Central memory CD8-positive, alpha-beta T cell (primary cell): Measurements from ENCODE around the gene HAGHL.

Source experiments
- ATAC-seq: fragments of 150-1000 bp; cut with Tn5 transposase; replicated peaks from 2 replicates; pipeline ENCODE4 v1.10.0; 2022; ENCODE audit warnings: mild to moderate bottlenecking, moderate FRiP score, moderate number of reproducible peaks; ENCODE audit not compliant: poor library complexity, severe bottlenecking; ENCODE audit errors: extremely low read depth
- DNase-seq, 2 donors: peaks; one replicate each; pipeline ENCODE4 v3.0.0; 2021; ENCODE audit warnings: low spot score in 2 of 2
- H3K27ac Mint-ChIP-seq: one replicate; pipeline ENCODE4 v1.8.0; 2022; ENCODE audit warnings: low read depth, mild to moderate bottlenecking, moderate library complexity, mixed read lengths
- H3K27me3 Mint-ChIP-seq: one replicate; pipeline ENCODE4 v1.8.0; 2022; ENCODE audit warnings: mixed read lengths
- H3K36me3 Mint-ChIP-seq: one replicate; pipeline ENCODE4 v1.8.0; 2022; ENCODE audit warnings: mild to moderate bottlenecking, moderate library complexity, mixed read lengths; ENCODE audit not compliant: insufficient read depth
- H3K4me1 Mint-ChIP-seq: one replicate; pipeline ENCODE4 v1.8.0; 2022; ENCODE audit warnings: mixed read lengths
- H3K4me3 Mint-ChIP-seq: one replicate; pipeline ENCODE4 v1.8.0; 2022; ENCODE audit warnings: mild to moderate bottlenecking, moderate library complexity, mixed read lengths
- H3K9me3 Mint-ChIP-seq: one replicate; pipeline ENCODE4 v1.8.0; 2022; ENCODE audit warnings: mixed read lengths

Gene HAGHL

GRCh38 chr16:754656-755055 is 27.8 kb downstream of the HAGHL start:
- DNase-seq (no peak), ATAC-seq (no peak)
- no peaks in the 10 kb centered on the region for H3K36me3 Mint-ChIP-seq
- no peak overlapping the region for H3K4me3 Mint-ChIP-seq
- H3K27me3 Mint-ChIP-seq, result peaks cover 9% of the 10 kb centered on the region
- no peak overlapping the region for H3K27ac Mint-ChIP-seq
- H3K4me1 Mint-ChIP-seq, result no peaks in the 10 kb centered on the region
- no peaks in the 10 kb centered on the region for H3K9me3 Mint-ChIP-seq

GRCh38 chr16:756428-756827 is 29.5 kb downstream of the HAGHL start:
- no peak for ATAC-seq
- DNase-seq, result no peak

GRCh38 chr16:759110-759910 is 32.4 kb downstream of the HAGHL start:
- H3K4me1 Mint-ChIP-seq, result no peaks in the 10 kb centered on the region
- DNase-seq (no peak), ATAC-seq (no peak)
- H3K4me3 Mint-ChIP-seq, result no peak overlapping the region
- H3K27me3 Mint-ChIP-seq, result peaks cover 9% of the 10 kb centered on the region
- H3K9me3 Mint-ChIP-seq, result no peaks in the 10 kb centered on the region
- peaks cover 2% of the 10 kb centered on the region for H3K36me3 Mint-ChIP-seq
- no peak overlapping the region for H3K27ac Mint-ChIP-seq

More at GRCh38 chr16:756428-756827, 29.5 kb downstream of the HAGHL start:
- no peaks in the 10 kb centered on the region for H3K9me3 Mint-ChIP-seq
- no peaks in the 10 kb centered on the region for H3K36me3 Mint-ChIP-seq
- no peak overlapping the region for H3K4me3 Mint-ChIP-seq
- H3K27ac Mint-ChIP-seq, result no peak overlapping the region
- H3K4me1 Mint-ChIP-seq, result no peaks in the 10 kb centered on the region
- peaks cover 9% of the 10 kb centered on the region for H3K27me3 Mint-ChIP-seq

GRCh38 chr16:760065-760464 is 33.2 kb downstream of the HAGHL start:
- no peak for DNase-seq
- Mint-ChIP-seq H3K27ac (no peak overlapping the region), H3K9me3 (no peaks in the 10 kb centered on the region), H3K4me1 (no peaks in the 10 kb centered on the region), H3K36me3 (peaks cover 2% of the 10 kb centered on the region), H3K27me3 (peaks cover 9% of the 10 kb centered on the region), H3K4me3 (no peak overlapping the region)
- ATAC-seq, result no peak

- peaks cover 2% of the 10 kb centered on the region for H3K36me3 Mint-ChIP-seq
- peaks cover 9% of the 10 kb centered on the region for H3K27me3 Mint-ChIP-seq
- no peaks in the 10 kb centered on the region for H3K9me3 Mint-ChIP-seq
- H3K27ac Mint-ChIP-seq, result no peak within 1 kb of the TSS
- no peak within 1 kb of the TSS for H3K4me3 Mint-ChIP-seq
- no peak for ATAC-seq
- no peaks in the 10 kb centered on the region for H3K4me1 Mint-ChIP-seq
- no peak for DNase-seq
Observed at GRCh38 chr16:760545-761343, 33.8 kb downstream of the HAGHL start, which contains the start of gene MSLN. MSLN (plus strand) TSS chr16:760734; CDS start chr16:762681, 1,947 bp downstream.

GRCh38 chr16:761625-762513 is 35.0 kb downstream of the HAGHL start:
- DNase-seq (no peak), ATAC-seq (no peak)
- H3K9me3 Mint-ChIP-seq, result no peaks in the 10 kb centered on the region
- no peak overlapping the region for H3K4me3 Mint-ChIP-seq
- no peak overlapping the region for H3K27ac Mint-ChIP-seq
- no peaks in the 10 kb centered on the region for H3K4me1 Mint-ChIP-seq
- H3K36me3 Mint-ChIP-seq, result peaks cover 2% of the 10 kb centered on the region
- H3K27me3 Mint-ChIP-seq, result peaks cover 9% of the 10 kb centered on the region

GRCh38 chr16:762595-763268 is 35.8 kb downstream of the HAGHL start:
- DNase-seq (no peak), ATAC-seq (no peak)
- Mint-ChIP-seq H3K27ac (no peak overlapping the region), H3K4me3 (no peak overlapping the region), H3K9me3 (no peaks in the 10 kb centered on the region), H3K27me3 (peaks cover 3% of the 10 kb centered on the region), H3K36me3 (peaks cover 2% of the 10 kb centered on the region), H3K4me1 (no peaks in the 10 kb centered on the region)

GRCh38 chr16:763369-764183 is 36.7 kb downstream of the HAGHL start:
- ATAC-seq, result no peak
- no peaks in the 10 kb centered on the region for H3K27me3 Mint-ChIP-seq
- no peak overlapping the region for H3K27ac Mint-ChIP-seq
- H3K36me3 Mint-ChIP-seq, result peaks cover 2% of the 10 kb centered on the region
- DNase-seq, result no peak
- no peak overlapping the region for H3K4me3 Mint-ChIP-seq
- no peaks in the 10 kb centered on the region for H3K9me3 Mint-ChIP-seq
- no peaks in the 10 kb centered on the region for H3K4me1 Mint-ChIP-seq

GRCh38 chr16:764184-764750 is 37.4 kb downstream of the HAGHL start:
- DNase-seq, result no peak
- Mint-ChIP-seq H3K4me3 (no peak overlapping the region), H3K36me3 (peaks cover 2% of the 10 kb centered on the region), H3K9me3 (no peaks in the 10 kb centered on the region), H3K4me1 (no peaks in the 10 kb centered on the region), H3K27ac (no peak overlapping the region), H3K27me3 (no peaks in the 10 kb centered on the region)
- no peak for ATAC-seq

- Mint-ChIP-seq H3K27ac (no peak overlapping the region), H3K36me3 (peaks cover 2% of the 10 kb centered on the region), H3K4me1 (no peaks in the 10 kb centered on the region), H3K9me3 (no peaks in the 10 kb centered on the region), H3K4me3 (no peak overlapping the region), H3K27me3 (no peaks in the 10 kb centered on the region)
- DNase-seq, result no peak
- ATAC-seq, result no peak
Observed at GRCh38 chr16:764848-765487, 38.1 kb downstream of the HAGHL start.

- no peak overlapping the region for H3K4me3 Mint-ChIP-seq
- ATAC-seq, result no peak
- H3K27ac Mint-ChIP-seq, result no peak overlapping the region
Observed at GRCh38 chr16:765488-765865, 38.6 kb downstream of the HAGHL start.

More at GRCh38 chr16:765488-765865, 38.6 kb downstream of the HAGHL start:
- Mint-ChIP-seq H3K4me1 (no peaks in the 10 kb centered on the region), H3K27me3 (no peaks in the 10 kb centered on the region), H3K9me3 (no peaks in the 10 kb centered on the region), H3K36me3 (peaks cover 2% of the 10 kb centered on the region)
- DNase-seq, result no peak
